ENCODE data around the gene MIX23. TPM values are rescaled to one million over a fixed set of nuclear protein-coding genes. Genes with fewer than 3 reads are reported as not detected.

MIX23 gene
- total RNA-seq, 1 experiment from 2014 or later, result 76.2 TPM

DNA sequence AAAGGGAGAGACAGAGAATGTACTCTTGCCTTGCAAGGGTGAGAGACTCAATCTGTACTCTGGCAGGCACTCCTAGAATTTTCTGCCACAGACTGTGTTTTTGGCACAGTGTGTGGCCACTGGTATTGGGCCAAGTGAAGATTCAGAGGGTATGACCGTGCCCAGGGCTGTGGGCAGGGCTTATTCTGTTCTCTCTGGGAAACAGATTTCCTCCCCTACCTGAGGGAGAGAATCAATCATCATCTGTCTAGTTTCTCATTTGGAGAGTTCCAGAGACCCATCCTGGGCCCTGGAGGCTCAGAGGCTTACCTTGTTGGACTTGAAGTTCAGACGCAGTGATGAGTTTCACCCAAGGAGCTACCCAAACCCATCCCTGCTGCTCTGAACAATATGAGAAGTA is 29.8 kb downstream of the MIX23 start:
- H3K4me1 ChIP-seq (ENCODE audit: control insufficient read depth in 1 of 2, insufficient read depth in 2 of 2, low read length in 2 of 2), result no peaks in the 10 kb centered on the region; a peak in 2 of 4 replicates
- H3K9ac ChIP-seq (ENCODE audit: low read length), result no peak overlapping the region
- no peak for ATAC-seq
- no peaks in the 10 kb centered on the region for H4K20me1 ChIP-seq (ENCODE audit: insufficient read depth)
- H3K27ac ChIP-seq (ENCODE audit: low read depth, low read length), result no peak overlapping the region
- no peak overlapping the region for H3K4me3 ChIP-seq (replicated peaks in 1 of 2; ENCODE audit: low read depth in 1 of 2, low read length in 2 of 2)
- ChIA-PET RAD21 (ENCODE audit: low non-redundant PET in 1 of 2, low total read pairs in 2 of 2, uncharacterized antibody in 2 of 2, unreplicated experiment in 2 of 2) (no interaction called here), POLR2A (no interaction called here), CTCF (interaction anchor here (0.5 to 1.0 kb wide), 2 partner anchors 9 to 247 kb away, joined by 3 read pairs; no protein-coding TSS in a partner anchor)
- H3K9me3 ChIP-seq (ENCODE audit: control insufficient read depth in 1 of 2, insufficient read depth in 1 of 2, low read depth in 1 of 2, low read length in 2 of 2), result no peaks in the 10 kb centered on the region
- H3K27me3 ChIP-seq (ENCODE audit: insufficient read depth, low read length), result no peaks in the 10 kb centered on the region
- intact Hi-C loops (cut with micrococcal nuclease), result no loop called here
- H3K9me2 ChIP-seq (ENCODE audit: insufficient read depth), result no peaks in the 10 kb centered on the region
- no peak overlapping the region for H3K4me2 ChIP-seq (ENCODE audit: low read length)
- H2AFZ ChIP-seq (ENCODE audit: low read depth, low read length, poor library complexity, severe bottlenecking), result no peak overlapping the region
- no peak for TF ChIP-seq EZH2 (IDR thresholded peaks at IDR 0.05)
- TF ChIP-seq POLR2A (IDR thresholded peaks at IDR 0.05; ENCODE audit: borderline replicate concordance, extremely low read depth, insufficient read depth, insufficient read length), result no peak
- TF ChIP-seq, protein P1, sequence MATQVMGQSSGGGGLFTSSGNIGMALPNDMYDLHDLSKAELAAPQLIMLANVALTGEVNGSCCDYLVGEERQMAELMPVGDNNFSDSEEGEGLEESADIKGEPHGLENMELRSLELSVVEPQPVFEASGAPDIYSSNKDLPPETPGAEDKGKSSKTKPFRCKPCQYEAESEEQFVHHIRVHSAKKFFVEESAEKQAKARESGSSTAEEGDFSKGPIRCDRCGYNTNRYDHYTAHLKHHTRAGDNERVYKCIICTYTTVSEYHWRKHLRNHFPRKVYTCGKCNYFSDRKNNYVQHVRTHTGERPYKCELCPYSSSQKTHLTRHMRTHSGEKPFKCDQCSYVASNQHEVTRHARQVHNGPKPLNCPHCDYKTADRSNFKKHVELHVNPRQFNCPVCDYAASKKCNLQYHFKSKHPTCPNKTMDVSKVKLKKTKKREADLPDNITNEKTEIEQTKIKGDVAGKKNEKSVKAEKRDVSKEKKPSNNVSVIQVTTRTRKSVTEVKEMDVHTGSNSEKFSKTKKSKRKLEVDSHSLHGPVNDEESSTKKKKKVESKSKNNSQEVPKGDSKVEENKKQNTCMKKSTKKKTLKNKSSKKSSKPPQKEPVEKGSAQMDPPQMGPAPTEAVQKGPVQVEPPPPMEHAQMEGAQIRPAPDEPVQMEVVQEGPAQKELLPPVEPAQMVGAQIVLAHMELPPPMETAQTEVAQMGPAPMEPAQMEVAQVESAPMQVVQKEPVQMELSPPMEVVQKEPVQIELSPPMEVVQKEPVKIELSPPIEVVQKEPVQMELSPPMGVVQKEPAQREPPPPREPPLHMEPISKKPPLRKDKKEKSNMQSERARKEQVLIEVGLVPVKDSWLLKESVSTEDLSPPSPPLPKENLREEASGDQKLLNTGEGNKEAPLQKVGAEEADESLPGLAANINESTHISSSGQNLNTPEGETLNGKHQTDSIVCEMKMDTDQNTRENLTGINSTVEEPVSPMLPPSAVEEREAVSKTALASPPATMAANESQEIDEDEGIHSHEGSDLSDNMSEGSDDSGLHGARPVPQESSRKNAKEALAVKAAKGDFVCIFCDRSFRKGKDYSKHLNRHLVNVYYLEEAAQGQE (IDR thresholded peaks at IDR 0.05; ENCODE audit: low read depth), result no peak
- TF ChIP-seq JUND (IDR thresholded peaks at IDR 0.05), result no peak
- BruUV-seq (replicated peaks), result no TSS peak
- no peak for DNase-seq (ENCODE audit: low read depth, low spot score)
- H3K79me2 ChIP-seq (ENCODE audit: insufficient read depth, low read length), result no peaks in the 10 kb centered on the region
- no peaks in the 10 kb centered on the region for H3K36me3 ChIP-seq (ENCODE audit: control insufficient read depth in 1 of 2, insufficient read depth in 2 of 2, low read length in 2 of 2)

DNA sequence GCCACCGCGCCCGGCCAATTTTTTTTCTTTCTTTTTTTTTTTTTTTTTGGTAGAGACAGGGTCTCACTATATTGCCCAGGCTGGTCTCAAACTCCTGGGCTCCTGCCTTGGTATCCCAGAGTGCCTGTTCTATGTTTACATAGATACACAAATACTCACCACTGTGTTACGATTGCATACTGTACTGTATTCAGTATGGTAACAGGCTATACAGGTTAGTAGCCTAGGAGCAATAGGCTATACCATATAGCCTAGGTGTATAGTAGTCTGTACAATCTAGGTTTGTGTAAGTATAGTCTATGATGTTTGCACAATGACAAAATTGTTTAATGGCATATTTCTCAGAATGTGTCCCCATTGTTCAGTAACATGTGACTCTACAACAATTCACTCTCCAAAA is 31.4 kb downstream of the MIX23 start:
- no peak for ATAC-seq
- intact Hi-C loops (cut with micrococcal nuclease), result no loop called here
- RAD21 ChIA-PET (ENCODE audit: low non-redundant PET in 1 of 2, low total read pairs in 2 of 2, uncharacterized antibody in 2 of 2, unreplicated experiment in 2 of 2), result no interaction called here

More for the DNA sequence above, 31.4 kb downstream of the MIX23 start:
- POLR2A ChIA-PET, result no interaction called here
- H3K9me3 ChIP-seq (ENCODE audit: control insufficient read depth in 1 of 2, insufficient read depth in 1 of 2, low read depth in 1 of 2, low read length in 2 of 2), result no peaks in the 10 kb centered on the region
- no peaks in the 10 kb centered on the region for H3K9me2 ChIP-seq (ENCODE audit: insufficient read depth)
- CTCF ChIA-PET, result interaction anchor here (0.7 kb wide), 1 partner anchor 7 kb away, joined by 3 read pairs; no protein-coding TSS in a partner anchor
- no peaks in the 10 kb centered on the region; a peak in 2 of 4 replicates for H3K4me1 ChIP-seq (ENCODE audit: control insufficient read depth in 1 of 2, insufficient read depth in 2 of 2, low read length in 2 of 2)
- H2AFZ ChIP-seq (ENCODE audit: low read depth, low read length, poor library complexity, severe bottlenecking), result no peak overlapping the region
- TF ChIP-seq SRF (IDR thresholded peaks at IDR 0.05; ENCODE audit: low read depth) (no peak), FOSL1 (IDR thresholded peaks at IDR 0.05; ENCODE audit: low read depth) (no peak), POLR2A (IDR thresholded peaks at IDR 0.05; ENCODE audit: borderline replicate concordance, extremely low read depth, insufficient read depth, insufficient read length) (no peak), EGR1 (IDR thresholded peaks at IDR 0.05; ENCODE audit: low read depth) (no peak), ZFX (IDR thresholded peaks at IDR 0.05) (no peak), SIN3A (IDR thresholded peaks at IDR 0.05; ENCODE audit: low read depth) (no peak), POLR2AphosphoS5 (IDR thresholded peaks at IDR 0.05; ENCODE audit: low read depth, low read length) (no peak), YY1 (IDR thresholded peaks at IDR 0.05; ENCODE audit: extremely low read depth, insufficient replicate concordance, low read depth, low read length) (no peak), JUND (IDR thresholded peaks at IDR 0.05) (no peak), EZH2 (IDR thresholded peaks at IDR 0.05) (no peak), TCF7L2 (IDR thresholded peaks at IDR 0.05; ENCODE audit: borderline replicate concordance, extremely low read depth, insufficient read depth, insufficient read length) (no peak), EZH2phosphoT487 (IDR thresholded peaks at IDR 0.05; ENCODE audit: borderline replicate concordance) (no peak), CBX3 (IDR thresholded peaks at IDR 0.05; ENCODE audit: low read depth) (no peak), ZNF274 (IDR thresholded peaks at IDR 0.05; ENCODE audit: low read depth, low read length) (no peak)
- TF ChIP-seq, protein P2, sequence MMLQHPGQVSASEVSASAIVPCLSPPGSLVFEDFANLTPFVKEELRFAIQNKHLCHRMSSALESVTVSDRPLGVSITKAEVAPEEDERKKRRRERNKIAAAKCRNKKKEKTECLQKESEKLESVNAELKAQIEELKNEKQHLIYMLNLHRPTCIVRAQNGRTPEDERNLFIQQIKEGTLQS (IDR thresholded peaks at IDR 0.05), result no peak
- no peaks in the 10 kb centered on the region for H3K79me2 ChIP-seq (ENCODE audit: insufficient read depth, low read length)
- no peak overlapping the region for H3K4me3 ChIP-seq (replicated peaks in 1 of 2; ENCODE audit: low read depth in 1 of 2, low read length in 2 of 2)
- H3K9ac ChIP-seq (ENCODE audit: low read length), result no peak overlapping the region
- no peaks in the 10 kb centered on the region for H3K36me3 ChIP-seq (ENCODE audit: control insufficient read depth in 1 of 2, insufficient read depth in 2 of 2, low read length in 2 of 2)
- H3K27ac ChIP-seq (ENCODE audit: low read depth, low read length), result no peak overlapping the region
- H4K20me1 ChIP-seq (ENCODE audit: insufficient read depth), result no peaks in the 10 kb centered on the region
- H3K27me3 ChIP-seq (ENCODE audit: insufficient read depth, low read length), result no peaks in the 10 kb centered on the region
- no peak for DNase-seq (ENCODE audit: low read depth, low spot score)
- H3K4me2 ChIP-seq (ENCODE audit: low read length), result no peak overlapping the region
- no TSS peak for BruUV-seq (replicated peaks)

Measured in HCT116 (cell line).